ENCODE measurements around the gene EDC4.

Gene EDC4

DNA sequence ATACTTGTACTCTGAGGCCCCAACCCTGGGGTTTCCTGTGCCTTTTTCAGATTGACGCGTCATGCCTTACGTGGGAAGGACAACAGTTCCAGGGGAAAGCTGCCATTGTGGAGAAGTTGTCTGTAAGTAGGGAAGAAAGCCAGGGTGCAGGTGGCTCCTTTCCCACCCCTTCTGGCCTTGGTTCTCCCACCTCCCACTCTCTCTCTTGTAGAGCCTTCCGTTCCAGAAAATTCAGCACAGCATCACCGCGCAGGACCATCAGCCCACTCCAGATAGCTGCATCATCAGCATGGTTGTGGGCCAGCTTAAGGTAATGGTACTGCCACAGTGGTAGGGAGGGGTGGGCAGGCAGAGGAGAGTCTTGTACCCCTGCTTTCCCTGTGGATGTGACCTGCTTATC is 4.6 kb upstream of the EDC4 start:
- no peak for DNase-seq (ENCODE audit: low spot score)
- TF ChIP-seq, protein P1, sequence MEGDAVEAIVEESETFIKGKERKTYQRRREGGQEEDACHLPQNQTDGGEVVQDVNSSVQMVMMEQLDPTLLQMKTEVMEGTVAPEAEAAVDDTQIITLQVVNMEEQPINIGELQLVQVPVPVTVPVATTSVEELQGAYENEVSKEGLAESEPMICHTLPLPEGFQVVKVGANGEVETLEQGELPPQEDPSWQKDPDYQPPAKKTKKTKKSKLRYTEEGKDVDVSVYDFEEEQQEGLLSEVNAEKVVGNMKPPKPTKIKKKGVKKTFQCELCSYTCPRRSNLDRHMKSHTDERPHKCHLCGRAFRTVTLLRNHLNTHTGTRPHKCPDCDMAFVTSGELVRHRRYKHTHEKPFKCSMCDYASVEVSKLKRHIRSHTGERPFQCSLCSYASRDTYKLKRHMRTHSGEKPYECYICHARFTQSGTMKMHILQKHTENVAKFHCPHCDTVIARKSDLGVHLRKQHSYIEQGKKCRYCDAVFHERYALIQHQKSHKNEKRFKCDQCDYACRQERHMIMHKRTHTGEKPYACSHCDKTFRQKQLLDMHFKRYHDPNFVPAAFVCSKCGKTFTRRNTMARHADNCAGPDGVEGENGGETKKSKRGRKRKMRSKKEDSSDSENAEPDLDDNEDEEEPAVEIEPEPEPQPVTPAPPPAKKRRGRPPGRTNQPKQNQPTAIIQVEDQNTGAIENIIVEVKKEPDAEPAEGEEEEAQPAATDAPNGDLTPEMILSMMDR (IDR thresholded peaks at IDR 0.05; ENCODE audit: extremely low read depth, insufficient read depth, missing control alignments): no peak
- in situ Hi-C loops (cut with MboI; ENCODE audit: low pct_unique_long_range_greater_than_20kb, low sequenced_read_pairs, unreplicated experiment): no loop called here

DNA sequence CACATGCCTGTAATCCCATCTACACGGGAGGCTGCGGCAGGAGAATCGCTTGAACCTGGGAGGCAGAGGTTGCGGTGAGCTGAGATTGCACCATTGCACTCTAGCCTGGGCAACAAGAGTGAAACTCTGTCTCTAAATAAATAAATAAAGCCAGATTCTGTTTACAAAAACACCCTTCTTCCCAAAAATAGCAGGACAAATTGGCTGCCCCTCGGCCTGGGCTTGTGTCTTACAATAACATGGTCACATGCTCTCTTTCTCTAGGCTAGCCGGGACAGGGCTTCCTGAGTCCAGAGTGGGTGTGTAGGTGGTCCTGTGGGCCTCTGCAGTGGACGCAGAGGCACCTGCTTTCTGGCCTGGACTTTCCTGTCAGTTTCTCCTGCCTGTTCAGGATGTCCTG is 3.2 kb upstream of the EDC4 start:
- in situ Hi-C loops (cut with MboI; ENCODE audit: low pct_unique_long_range_greater_than_20kb, low sequenced_read_pairs, unreplicated experiment): no loop called here
- DNase-seq (ENCODE audit: low spot score): no peak
- TF ChIP-seq, protein P1 (IDR thresholded peaks at IDR 0.05; ENCODE audit: extremely low read depth, insufficient read depth, missing control alignments): no peak

DNA sequence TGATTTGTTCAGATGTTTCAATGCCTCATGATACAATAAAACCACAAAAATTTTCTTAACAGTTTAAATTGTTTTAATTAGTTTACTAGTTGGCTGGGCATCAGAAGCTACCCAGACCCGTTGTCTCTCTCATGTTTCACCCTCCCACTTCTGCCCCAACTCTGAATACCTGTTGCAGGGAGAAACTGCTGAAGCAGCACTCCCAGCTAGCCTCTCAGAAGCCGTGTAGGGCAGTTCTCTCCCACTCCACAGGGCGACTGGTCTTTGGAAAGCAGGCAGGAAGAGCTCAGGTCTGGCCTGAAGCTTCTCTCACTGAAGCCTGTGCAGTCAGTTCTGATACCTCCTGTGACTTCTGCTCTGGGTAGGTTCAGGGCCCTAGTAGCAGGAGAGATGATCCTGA is 1.6 kb upstream of the EDC4 start:
- in situ Hi-C loops (cut with MboI; ENCODE audit: low pct_unique_long_range_greater_than_20kb, low sequenced_read_pairs, unreplicated experiment): no loop called here
- TF ChIP-seq, protein P1 (IDR thresholded peaks at IDR 0.05; ENCODE audit: extremely low read depth, insufficient read depth, missing control alignments): no peak
- no peak for DNase-seq (ENCODE audit: low spot score)

DNA sequence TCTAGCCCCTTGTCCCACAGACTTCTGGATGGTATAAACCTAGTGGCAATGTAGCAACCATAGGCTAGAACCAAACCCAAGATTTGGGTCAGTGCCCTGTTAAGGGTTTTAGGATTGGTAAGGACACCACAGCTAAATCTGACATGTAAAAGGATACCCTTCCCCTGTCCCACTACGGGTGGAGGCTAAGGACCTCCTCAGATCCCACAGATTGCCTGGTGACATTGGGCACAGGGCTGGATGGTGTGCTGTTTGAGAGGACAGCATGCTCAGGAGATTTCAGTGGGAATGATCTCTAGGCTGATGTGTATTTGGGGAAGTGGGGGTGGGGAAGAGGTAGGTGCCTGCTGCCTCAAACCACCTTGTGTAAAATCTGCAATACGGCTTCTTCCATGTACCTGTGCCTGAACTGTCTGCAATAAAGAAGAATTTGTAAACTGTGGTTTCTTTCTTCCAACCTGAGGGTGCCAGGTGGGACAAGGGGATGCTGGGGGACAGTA is 671 bp upstream of the EDC4 start:
- in situ Hi-C loops (cut with MboI; ENCODE audit: low pct_unique_long_range_greater_than_20kb, low sequenced_read_pairs, unreplicated experiment): no loop called here
- no peak for DNase-seq (ENCODE audit: low spot score)
- TF ChIP-seq, protein P1 (IDR thresholded peaks at IDR 0.05; ENCODE audit: extremely low read depth, insufficient read depth, missing control alignments): no peak

DNA sequence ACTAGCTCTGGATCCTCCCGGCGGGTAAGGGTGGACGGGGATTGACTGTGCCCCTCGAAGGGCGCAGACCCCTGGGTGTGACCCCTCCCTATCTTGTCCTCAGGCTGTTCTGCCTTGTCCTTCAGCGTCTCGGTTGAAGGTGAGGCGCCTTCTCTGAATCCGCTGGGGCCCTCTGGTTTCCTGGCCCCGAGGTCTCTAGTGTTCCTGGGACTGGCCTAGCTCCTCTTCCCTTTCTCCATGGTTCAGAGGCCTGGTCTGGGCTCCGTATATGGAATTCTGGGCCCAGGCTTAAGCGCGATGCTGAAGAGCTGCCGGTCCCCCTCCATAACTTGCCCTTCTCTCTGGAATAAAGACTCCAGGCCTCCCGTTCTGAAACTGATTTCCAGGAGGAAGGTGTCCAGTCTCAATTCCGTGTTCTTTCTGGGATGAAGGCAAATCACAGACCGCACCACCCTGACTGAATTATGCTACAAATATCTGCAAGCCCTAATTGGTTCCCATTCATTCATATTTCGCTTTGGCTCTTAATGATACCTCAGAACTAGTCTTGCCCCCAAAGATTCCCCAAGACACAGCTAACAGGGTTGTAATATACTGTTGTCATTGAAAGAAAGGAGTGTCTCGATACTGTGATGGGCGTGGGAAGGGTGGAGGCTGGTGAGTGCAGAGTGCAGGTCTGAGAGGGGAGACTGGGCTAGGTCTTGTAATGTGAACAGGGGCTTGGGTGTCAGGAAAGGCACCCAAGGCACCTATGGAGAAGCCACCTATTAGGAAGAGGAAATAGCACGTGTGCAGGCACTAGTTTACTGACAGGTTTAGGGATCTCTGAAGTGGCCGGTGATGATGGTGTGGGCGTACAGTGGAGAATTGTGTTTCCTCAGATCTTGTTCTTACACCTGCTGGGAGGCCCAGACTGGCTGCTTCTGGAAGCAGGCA is 851 bp downstream of the EDC4 start:
- TF ChIP-seq, protein P1 (IDR thresholded peaks at IDR 0.05; ENCODE audit: extremely low read depth, insufficient read depth, missing control alignments): no peak
- in situ Hi-C loops (cut with MboI; ENCODE audit: low pct_unique_long_range_greater_than_20kb, low sequenced_read_pairs, unreplicated experiment): no loop called here
- no peak for DNase-seq (ENCODE audit: low spot score)

DNA sequence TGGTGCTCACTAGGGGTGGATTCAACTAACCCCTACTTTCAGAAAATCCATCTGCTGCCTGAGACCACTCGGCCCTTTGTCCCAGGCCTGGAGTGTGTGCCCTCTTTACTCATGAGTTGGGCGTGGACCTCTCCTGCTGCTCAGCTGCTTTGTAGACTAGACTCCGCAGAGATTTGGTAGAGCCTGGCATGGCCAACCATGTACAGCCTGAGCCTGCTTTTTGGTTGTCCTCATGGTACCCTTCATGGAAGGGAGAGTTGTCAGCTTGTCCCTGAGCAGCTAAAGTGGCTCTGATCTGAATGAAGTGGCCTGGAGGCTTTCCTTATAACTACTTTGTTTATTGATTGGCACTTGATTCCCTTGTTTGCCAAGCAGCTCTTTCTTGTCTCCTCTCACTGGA is 1.5 kb downstream of the EDC4 start:
- in situ Hi-C loops (cut with MboI; ENCODE audit: low pct_unique_long_range_greater_than_20kb, low sequenced_read_pairs, unreplicated experiment): no loop called here
- no peak for DNase-seq (ENCODE audit: low spot score)

More for the DNA sequence above, 1.5 kb downstream of the EDC4 start:
- TF ChIP-seq, protein P1 (IDR thresholded peaks at IDR 0.05; ENCODE audit: extremely low read depth, insufficient read depth, missing control alignments): no peak

Measured in GM13977 (cell line).